Left renal cortex interstitium (tissue), 4 donors: ENCODE data around the gene TLDC2. TPM values are rescaled to one million over a fixed set of nuclear protein-coding genes. Genes with fewer than 3 reads are reported as not detected.
"Not testable (repeated sequence)": the region's sequence is repeated elsewhere in the genome, so short reads cannot be mapped to it uniquely, and the experiment has no call there.

ENCODE experiments used
- DNase-seq, 4 donors: peaks; one replicate each; pipeline ENCODE4 v3.0.0-alpha.2; 2013; ENCODE audit warnings: low read depth in 4 of 4, low spot score in 2 of 4, missing footprints in 1 of 4
- polyA plus RNA-seq, 4 donors: library from polyadenylated mRNA; unstranded; fragments of 120-200 nt; gene quantifications; one replicate each; pipeline ENCODE4 v1.2.1, GENCODE V29; 2013; ENCODE audit not compliant: insufficient read length in 4 of 4

TLDC2 gene
- polyA plus RNA-seq, 4 donors = 2.6 to 5.5 (median 3.2) TPM

DNA sequence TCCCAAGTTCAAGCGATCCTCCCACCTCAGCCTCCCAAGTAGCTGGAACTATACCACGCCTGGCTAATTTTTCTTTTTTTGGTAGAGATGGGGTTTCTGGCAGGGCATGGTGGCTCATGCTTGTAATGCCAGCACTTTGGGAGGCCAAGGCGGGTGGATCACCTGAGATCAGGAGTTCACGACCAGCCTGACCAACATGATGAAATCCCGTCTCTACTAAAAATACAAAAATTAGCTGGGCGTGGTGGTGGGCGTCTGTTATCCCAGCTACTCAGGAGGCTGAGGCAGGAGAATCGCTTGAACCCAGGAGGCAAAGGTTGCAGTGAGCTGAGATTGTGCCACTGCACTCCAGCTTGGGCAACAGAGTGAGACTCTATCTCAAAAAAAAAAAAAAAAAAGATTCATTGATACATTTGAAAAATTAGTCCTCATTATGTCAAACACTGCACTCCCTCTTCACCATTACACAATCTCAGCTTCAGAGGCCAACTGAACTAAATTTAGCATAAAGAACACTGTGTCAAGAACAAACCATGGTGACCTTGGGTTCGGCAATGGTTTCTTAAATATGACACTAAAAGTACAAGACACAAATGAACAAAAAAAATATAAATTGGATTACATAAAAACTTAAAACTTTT, 60.9 kb downstream of the TLDC2 start:
- DNase-seq = not testable (repeated sequence)

DNA sequence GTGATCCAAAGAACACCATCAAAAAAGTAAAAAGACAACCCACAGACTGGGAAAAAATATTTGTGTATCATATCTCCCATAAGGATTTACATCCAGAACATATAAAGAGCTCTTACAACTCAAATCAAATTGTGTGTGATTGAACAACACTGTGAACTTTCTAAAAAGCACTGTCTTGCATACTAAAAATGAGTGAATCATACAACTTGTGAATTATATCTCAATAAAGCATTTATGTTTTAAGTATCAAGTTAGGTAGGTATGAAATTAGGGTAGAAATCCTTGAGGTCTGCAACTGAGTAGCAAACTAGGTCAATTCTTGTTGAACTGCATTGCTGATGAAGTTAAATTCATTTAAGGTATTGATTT, 61.4 kb downstream of the TLDC2 start:
- DNase-seq = no peak

DNA sequence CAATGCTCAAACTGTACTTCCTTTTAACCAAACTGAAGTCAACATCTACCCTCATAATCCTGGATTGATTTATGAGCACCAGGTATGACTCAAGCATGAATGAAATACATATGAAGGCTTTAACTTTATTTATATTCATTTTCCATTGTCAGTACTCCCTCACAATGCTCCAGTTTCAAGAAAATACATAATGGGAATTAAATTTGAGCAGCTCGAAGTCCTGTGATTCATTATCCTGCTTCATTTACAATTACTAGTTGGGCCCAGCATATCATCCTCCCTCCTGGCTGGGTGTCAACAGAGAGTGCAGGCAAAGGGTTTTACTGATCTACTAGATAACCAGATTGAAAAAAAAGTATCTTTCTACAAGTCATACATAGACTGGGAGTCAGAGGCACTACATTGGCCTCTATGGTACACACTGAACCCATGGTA, 65.5 kb downstream of the TLDC2 start:
- DNase-seq = no peak

Other genes starting within 250 kb of the TLDC2 start
- under 1 TPM; 0.33 to 0.47 (median 0.40) TPM for gene SLA2, start 229.9 kb upstream of the TLDC2 start, polyA plus RNA-seq
- 10 to 100 TPM; 30.1 to 34.5 (median 32.8) TPM for gene NDRG3, start 130.0 kb upstream of the TLDC2 start, polyA plus RNA-seq
- gene DSN1, start 102.4 kb upstream of the TLDC2 start, polyA plus RNA-seq = 10 to 100 TPM; 16.6 to 22.4 (median 18.1) TPM
- 10 to 100 TPM; 21.4 to 28.3 (median 23.1) TPM for gene SAMHD1, start 75.6 kb downstream of the TLDC2 start, polyA plus RNA-seq
- gene RBL1, start 219.9 kb downstream of the TLDC2 start, polyA plus RNA-seq = 10 to 100 TPM; 10.6 to 11.6 (median 11.5) TPM